ENCODE results near the gene GTPBP3.

Gene GTPBP3

GRCh38 chr19:17340871-17341357 is 3.6 kb downstream of the GTPBP3 start:
- H3K4me3 ChIP-seq (ENCODE audit: low read depth, low read length) = no peak overlapping the region
- DNase-seq (ENCODE audit: low read depth) = no peak

GRCh38 chr19:17341386-17341785 is 4.0 kb downstream of the GTPBP3 start:
- DNase-seq (ENCODE audit: low read depth) = no peak
- no peak for TF ChIP-seq CTCF (IDR thresholded peaks at IDR 0.05; ENCODE audit: low read depth, low read length, missing control alignments)
- H3K4me3 ChIP-seq (ENCODE audit: low read depth, low read length) = no peak overlapping the region

More at GRCh38 chr19:17340871-17341357, 3.6 kb downstream of the GTPBP3 start:
- no peak for TF ChIP-seq CTCF (IDR thresholded peaks at IDR 0.05; ENCODE audit: low read depth, low read length, missing control alignments)

- no peak for DNase-seq (ENCODE audit: low read depth)
- H3K4me3 ChIP-seq (ENCODE audit: low read depth, low read length) = no peak overlapping the region
- TF ChIP-seq CTCF (IDR thresholded peaks at IDR 0.05; ENCODE audit: low read depth, low read length, missing control alignments) = no peak
Observed at GRCh38 chr19:17341845-17342244, 4.5 kb downstream of the GTPBP3 start.

GRCh38 chr19:17346109-17346671 is 8.8 kb downstream of the GTPBP3 start:
- peak; percentile 98 for TF ChIP-seq CTCF (IDR thresholded peaks at IDR 0.05; ENCODE audit: low read depth, low read length, missing control alignments)

GRCh38 chr19:17347361-17347760 is 10.0 kb downstream of the GTPBP3 start:
- no peak overlapping the region for H3K4me3 ChIP-seq (ENCODE audit: low read depth, low read length)
- no peak for DNase-seq (ENCODE audit: low read depth)
- no peak for TF ChIP-seq CTCF (IDR thresholded peaks at IDR 0.05; ENCODE audit: low read depth, low read length, missing control alignments)

More at GRCh38 chr19:17346109-17346671, 8.8 kb downstream of the GTPBP3 start:
- H3K4me3 ChIP-seq (ENCODE audit: low read depth, low read length) = no peak overlapping the region
- DNase-seq (ENCODE audit: low read depth) = no peak

- H3K4me3 ChIP-seq (ENCODE audit: low read depth, low read length) = no peak overlapping the region
- no peak for DNase-seq (ENCODE audit: low read depth)
- no peak for TF ChIP-seq CTCF (IDR thresholded peaks at IDR 0.05; ENCODE audit: low read depth, low read length, missing control alignments)
Observed at GRCh38 chr19:17347877-17348276, 10.5 kb downstream of the GTPBP3 start.

GRCh38 chr19:17348700-17349099 is 11.3 kb downstream of the GTPBP3 start:
- DNase-seq (ENCODE audit: low read depth) = no peak
- H3K4me3 ChIP-seq (ENCODE audit: low read depth, low read length) = no peak overlapping the region
- no peak for TF ChIP-seq CTCF (IDR thresholded peaks at IDR 0.05; ENCODE audit: low read depth, low read length, missing control alignments)

Data from GM12864 (cell line).